Endothelial cell of umbilical vein (primary cell): ENCODE data around the gene TTF1. TPM values are rescaled to one million over a fixed set of nuclear protein-coding genes. Genes with fewer than 3 reads are reported as not detected.
A peak's percentile ranks its signal among the peaks of the same experiment; 100 is the strongest.

Experiments
- BruUV-seq: library from RNA; stranded (reverse); fragments of 400-500 nt; replicated peaks from 2 replicates; lab custom pipeline; 2021; lab: Mats Ljungman, UMichigan
- CTCF ChIA-PET: fragments of 300-600, 350-600 bp; sonication (Branson Sonifier 250); formaldehyde crosslinking; loops from one replicate; lab custom pipeline; 2021; ENCODE audit warnings: antibody characterized with exemption, inconsistent platforms; lab: Charles Lee
- POLR2A ChIA-PET: fragments of 300-600, 350-600 bp; sonication (Branson Sonifier 250); formaldehyde crosslinking; loops from one replicate; lab custom pipeline; 2021; ENCODE audit warnings: antibody characterized with exemption, inconsistent platforms; lab: Charles Lee
- DNase-seq: peaks from one replicate; pipeline ENCODE4 v3.0.0-alpha.2; 2011; ENCODE audit warnings: low read depth, low spot score
- FAIRE-seq: peaks from 2 replicates; lab custom pipeline; 2011; peaks lifted over from hg19 to GRCh38; lab: Jason Lieb, UNC
- H2AFZ ChIP-seq: 2 replicates; pipeline ENCODE4 v1.6.0; 2012; ENCODE audit warnings: low read depth, low read length, control low read depth, inconsistent platforms
- H3K27ac ChIP-seq: 2 replicates; pipeline ENCODE4 v1.5.1; 2011; ENCODE audit warnings: low read depth, mild to moderate bottlenecking, control low read depth, low read length, moderate library complexity; ENCODE audit not compliant: insufficient read depth
- H3K27me3 ChIP-seq, 2 experiments: 2 replicates each; pipeline versions ENCODE4 v1.6.0 to v1.6.1; 2011; ENCODE audit warnings: low read length in 2 of 2, mixed read lengths in 1 of 2; ENCODE audit not compliant: control insufficient read depth in 2 of 2, insufficient read depth in 2 of 2
- H3K36me3 ChIP-seq, 2 experiments: 2 replicates in 1 of 2; 3 replicates in 1 of 2; pipeline ENCODE4 v1.5.1; 2011; ENCODE audit warnings: low read length in 2 of 2, mild to moderate bottlenecking in 1 of 2, moderate library complexity in 1 of 2; ENCODE audit not compliant: control insufficient read depth in 2 of 2, insufficient read depth in 2 of 2; ENCODE audit errors: extremely low read depth in 1 of 2
- H3K4me1 ChIP-seq: 3 replicates; pipeline ENCODE4 v1.5.1; 2011; ENCODE audit warnings: mild to moderate bottlenecking, low read length; ENCODE audit not compliant: control insufficient read depth, insufficient read depth; ENCODE audit errors: extremely low read depth
- H3K4me2 ChIP-seq: 2 replicates; pipeline ENCODE4 v1.6.1; 2011; ENCODE audit warnings: low read length, control low read depth, mixed read lengths; ENCODE audit not compliant: insufficient read depth
- H3K4me3 ChIP-seq, 3 experiments: fragments of 200-600 bp in 1 of 3; sonication (generic), shearing (Covaris generic) in 1 of 3; replicated peaks in 1 of 3; 2 replicates each; pipeline ENCODE4 v1.5.1; 2011 to 2016; ENCODE audit warnings: control low read depth in 3 of 3, low read length in 3 of 3, mild to moderate bottlenecking in 2 of 3, inconsistent platforms in 1 of 3, low read depth in 1 of 3, moderate library complexity in 1 of 3; ENCODE audit not compliant: insufficient read depth in 1 of 3
- H3K79me2 ChIP-seq: 2 replicates; pipeline ENCODE4 v1.6.0; 2012; ENCODE audit warnings: low read length, inconsistent platforms; ENCODE audit not compliant: control insufficient read depth, insufficient read depth
- H3K9ac ChIP-seq: replicated peaks from 2 replicates; pipeline ENCODE3; 2011; ENCODE audit warnings: low read length, control low read depth; ENCODE audit not compliant: insufficient read depth; ENCODE audit errors: extremely low read depth
- H3K9me1 ChIP-seq: replicated peaks from 3 replicates; pipeline ENCODE4 v1.6.0; 2011; ENCODE audit warnings: mild to moderate bottlenecking, low read length; ENCODE audit not compliant: control insufficient read depth, insufficient read depth; ENCODE audit errors: extremely low read depth
- H3K9me3 ChIP-seq: replicated peaks from 2 replicates; pipeline ENCODE4 v1.5.1; 2012; ENCODE audit warnings: low read length, inconsistent platforms; ENCODE audit not compliant: control insufficient read depth, insufficient read depth
- H4K20me1 ChIP-seq: replicated peaks from 2 replicates; pipeline ENCODE3; 2011; ENCODE audit warnings: mild to moderate bottlenecking, low read length; ENCODE audit not compliant: control insufficient read depth, insufficient read depth; ENCODE audit errors: extremely low read depth
- EZH2 ChIP-seq: IDR thresholded peaks from 2 replicates; pipeline ENCODE4 v1.6.1; 2012; ENCODE audit warnings: borderline replicate concordance, low read depth, mild to moderate bottlenecking, moderate library complexity, low read length, inconsistent platforms; ENCODE audit not compliant: severe bottlenecking
- FOS ChIP-seq: IDR thresholded peaks from 2 replicates; pipeline ENCODE4 v1.6.1; 2011; ENCODE audit warnings: mild to moderate bottlenecking, low read length, moderate library complexity, borderline replicate concordance; ENCODE audit not compliant: insufficient read depth
- GATA2 ChIP-seq: IDR thresholded peaks from 2 replicates; pipeline ENCODE4 v1.7.0; 2011; ENCODE audit warnings: low read depth, mild to moderate bottlenecking, moderate library complexity, mixed read lengths, low read length; ENCODE audit not compliant: insufficient read length, insufficient read depth
- JUN ChIP-seq: IDR thresholded peaks from 2 replicates; pipeline ENCODE4 v1.6.1; 2011; ENCODE audit warnings: borderline replicate concordance, low read depth; ENCODE audit not compliant: insufficient read length, insufficient read depth
- MYC ChIP-seq: IDR thresholded peaks from one replicate; pipeline ENCODE4 v1.6.1; 2011; ENCODE audit warnings: mild to moderate bottlenecking, low read depth, low read length
- POLR2A ChIP-seq: IDR thresholded peaks from 2 replicates; pipeline ENCODE4 v1.6.1; 2012; ENCODE audit warnings: low read depth, mild to moderate bottlenecking, control low read depth, low read length
- POLR2AphosphoS5 ChIP-seq: IDR thresholded peaks from 2 replicates; pipeline ENCODE4 v1.6.1; 2012; ENCODE audit warnings: low read depth, mild to moderate bottlenecking, control low read depth, low read length, moderate library complexity; ENCODE audit not compliant: insufficient read depth
- dilution Hi-C: fragments of 300-500 bp; cut with MboI; formaldehyde crosslinking; loops from one replicate; pipeline ENCODE4 v1.15.0; 2019; ENCODE audit warnings: low sequenced_read_pairs; ENCODE audit not compliant: extremely low pct_ligation_motif_present
- intact Hi-C: fragments of 100-400 bp; cut with micrococcal nuclease; formaldehyde crosslinking; loops from one replicate; pipeline ENCODE4 v1.10.0; 2022
- polyA plus RNA-seq, 4 experiments: library from polyadenylated mRNA; depleted of rRNA in 3 of 4; stranded (reverse) in 3 of 4; unstranded in 1 of 4; fragments of >200 nt; gene quantifications; 2 replicates each; pipeline versions ENCODE4 v1.2.1 to v1.2.3, GENCODE V29; 2011 to 2012; ENCODE audit warnings: missing spikeins in 1 of 4
- total RNA-seq: library from RNA; stranded (reverse); gene quantifications from 2 replicates; pipeline ENCODE4 v1.2.3, GENCODE V29; 2021
- TF ChIP-seq, protein P1 (sequence below), 2 donors: IDR thresholded peaks; 1 replicate in 1 of 2; 2 replicates in 1 of 2; pipeline ENCODE4 v1.5.1; 2011; ENCODE audit warnings: low read length in 2 of 2, mild to moderate bottlenecking in 2 of 2, moderate library complexity in 2 of 2, control low read depth in 1 of 2, inconsistent platforms in 1 of 2, low read depth in 1 of 2; ENCODE audit not compliant: insufficient read depth in 1 of 2; ENCODE audit errors: extremely low read depth in 1 of 2
- TF ChIP-seq, protein P2 (sequence below): IDR thresholded peaks from 2 replicates; pipeline ENCODE4 v1.6.1; 2011; ENCODE audit not compliant: insufficient read depth, insufficient read length

Gene TTF1
- total and polyA plus RNA-seq, 2 donors (not counting 3 experiments of a cell fraction or from before 2014, with no cell fraction given), result 4.9 to 12.0 TPM

GRCh38 chr9:132418726-132419363, 12.2 kb upstream of the TTF1 start:
- H3K27ac ChIP-seq, result no peak overlapping the region
- no peaks in the 10 kb centered on the region for H3K4me1 ChIP-seq
- BruUV-seq, result no TSS peak
- intact Hi-C loops (no loop called here), dilution Hi-C loops (no loop called here)
- H3K4me3 ChIP-seq, result no peak overlapping the region
- ChIA-PET POLR2A (no interaction called here), CTCF (interaction anchor here (0.7 to 1.3 kb wide), 3 partner anchors 19 to 156 kb away, joined by 3 to 4 read pairs (median 4); no protein-coding TSS in a partner anchor)
- H2AFZ ChIP-seq, result no peak overlapping the region
- no peaks in the 10 kb centered on the region for H4K20me1 ChIP-seq
- no peaks in the 10 kb centered on the region for H3K9me3 ChIP-seq
- no peak overlapping the region for H3K9ac ChIP-seq
- no peaks in the 10 kb centered on the region for H3K36me3 ChIP-seq
- no peak overlapping the region for H3K4me2 ChIP-seq
- H3K9me1 ChIP-seq, result no peaks in the 10 kb centered on the region
- TF ChIP-seq JUN (no peak), FOS (no peak), POLR2AphosphoS5 (no peak), MYC (no peak), EZH2 (no peak)
- peaks cover 37 to 39% of the 10 kb centered on the region in 2 experiments for H3K27me3 ChIP-seq
- DNase-seq, result no peak
- no peaks in the 10 kb centered on the region for H3K79me2 ChIP-seq
- no peak for FAIRE-seq

- H3K4me2 ChIP-seq, result no peak overlapping the region
- no peak for DNase-seq
- H3K36me3 ChIP-seq, result no peaks in the 10 kb centered on the region
- no peak overlapping the region for H2AFZ ChIP-seq
- no peak overlapping the region for H3K4me3 ChIP-seq
- POLR2A ChIA-PET, result no interaction called here
- TF ChIP-seq EZH2, result peak; percentile 14
- TF ChIP-seq GATA2, result no peak
- TF ChIP-seq POLR2AphosphoS5, result no peak
- TF ChIP-seq, protein P1, sequence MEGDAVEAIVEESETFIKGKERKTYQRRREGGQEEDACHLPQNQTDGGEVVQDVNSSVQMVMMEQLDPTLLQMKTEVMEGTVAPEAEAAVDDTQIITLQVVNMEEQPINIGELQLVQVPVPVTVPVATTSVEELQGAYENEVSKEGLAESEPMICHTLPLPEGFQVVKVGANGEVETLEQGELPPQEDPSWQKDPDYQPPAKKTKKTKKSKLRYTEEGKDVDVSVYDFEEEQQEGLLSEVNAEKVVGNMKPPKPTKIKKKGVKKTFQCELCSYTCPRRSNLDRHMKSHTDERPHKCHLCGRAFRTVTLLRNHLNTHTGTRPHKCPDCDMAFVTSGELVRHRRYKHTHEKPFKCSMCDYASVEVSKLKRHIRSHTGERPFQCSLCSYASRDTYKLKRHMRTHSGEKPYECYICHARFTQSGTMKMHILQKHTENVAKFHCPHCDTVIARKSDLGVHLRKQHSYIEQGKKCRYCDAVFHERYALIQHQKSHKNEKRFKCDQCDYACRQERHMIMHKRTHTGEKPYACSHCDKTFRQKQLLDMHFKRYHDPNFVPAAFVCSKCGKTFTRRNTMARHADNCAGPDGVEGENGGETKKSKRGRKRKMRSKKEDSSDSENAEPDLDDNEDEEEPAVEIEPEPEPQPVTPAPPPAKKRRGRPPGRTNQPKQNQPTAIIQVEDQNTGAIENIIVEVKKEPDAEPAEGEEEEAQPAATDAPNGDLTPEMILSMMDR (IDR thresholded peaks at IDR 0.05; ENCODE audit: extremely low read depth in 1 of 2, insufficient read depth in 1 of 2, low read depth in 1 of 2, low read length in 2 of 2), result no peak
- no peak for TF ChIP-seq JUN
- no peak for TF ChIP-seq FOS
- no peak for TF ChIP-seq MYC
- no peak for TF ChIP-seq POLR2A
- TF ChIP-seq, protein P2, sequence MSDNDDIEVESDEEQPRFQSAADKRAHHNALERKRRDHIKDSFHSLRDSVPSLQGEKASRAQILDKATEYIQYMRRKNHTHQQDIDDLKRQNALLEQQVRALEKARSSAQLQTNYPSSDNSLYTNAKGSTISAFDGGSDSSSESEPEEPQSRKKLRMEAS, result no peak
- H3K79me2 ChIP-seq, result no peaks in the 10 kb centered on the region
- intact Hi-C loops (no loop called here), dilution Hi-C loops (no loop called here)
- no peaks in the 10 kb centered on the region for H3K9me3 ChIP-seq
- H3K9me1 ChIP-seq, result no peaks in the 10 kb centered on the region
- no peak overlapping the region for H3K9ac ChIP-seq
- H3K27ac ChIP-seq, result no peak overlapping the region
- CTCF ChIA-PET, result interaction anchor here (1.0 to 3.3 kb wide), 5 partner anchors 84 to 558 kb away, joined by 3 to 11 read pairs (median 3); no protein-coding TSS in a partner anchor
- no peaks in the 10 kb centered on the region for H4K20me1 ChIP-seq
- peaks cover 8% of the 10 kb centered on the region for H3K4me1 ChIP-seq
- peaks cover 37 to 58% of the 10 kb centered on the region in 2 experiments for H3K27me3 ChIP-seq
- no peak for FAIRE-seq
- BruUV-seq, result no TSS peak
Observed at GRCh38 chr9:132415181-132415580, 8.5 kb upstream of the TTF1 start.
